ENCODE data around the gene DDX4.

The DDX4 gene

GRCh38 chr5:55847837-55848236 is 110.0 kb downstream of the DDX4 start:
- no peak for TF ChIP-seq CTCF (IDR thresholded peaks at IDR 0.05)

- no peak for TF ChIP-seq CTCF (IDR thresholded peaks at IDR 0.05)
Observed at GRCh38 chr5:55848783-55849182, 110.9 kb downstream of the DDX4 start.

GRCh38 chr5:55850839-55851674 is 113.2 kb downstream of the DDX4 start, which contains the start of gene IL31RA:
Gene IL31RA, plus strand, starts transcription at chr5:55851357. Its CDS starts 214 bp downstream, at chr5:55851571.
- TF ChIP-seq CTCF (IDR thresholded peaks at IDR 0.05), result no peak

GRCh38 chr5:55851675-55851979 is 113.8 kb downstream of the DDX4 start:
- TF ChIP-seq CTCF (IDR thresholded peaks at IDR 0.05), result no peak

GRCh38 chr5:55852503-55852902 is 114.6 kb downstream of the DDX4 start:
- no peak for TF ChIP-seq CTCF (IDR thresholded peaks at IDR 0.05)

- TF ChIP-seq CTCF (IDR thresholded peaks at IDR 0.05), result no peak
Observed at GRCh38 chr5:55853041-55853670, 115.3 kb downstream of the DDX4 start.

GRCh38 chr5:55853818-55854217 is 116.0 kb downstream of the DDX4 start:
- TF ChIP-seq CTCF (IDR thresholded peaks at IDR 0.05), result no peak

All from LNCAP (cell line).